Panc1 (cell line): ENCODE data around the gene AFG1L. TPM values are rescaled to one million over a fixed set of nuclear protein-coding genes. Genes with fewer than 3 reads are reported as not detected.

Experiments used
- ATAC-seq: fragments of 200-7000 bp; cut with Tn5 transposase; 2 replicates; pipeline ENCODE4 v1.9.1; 2020; ENCODE audit warnings: mild to moderate bottlenecking, moderate library complexity
- BruUV-seq: library from RNA; stranded (reverse); fragments of 400-500 nt; replicated peaks from 2 replicates; lab custom pipeline; 2021; lab: Mats Ljungman, UMichigan
- CTCF ChIA-PET: fragments of 300-600 bp; sonication (Branson Sonifier 250); formaldehyde crosslinking; loops from one replicate; lab custom pipeline; 2022; ENCODE audit warnings: antibody characterized with exemption; lab: Charles Lee
- POLR2A ChIA-PET: fragments of 300-600 bp; sonication (Branson Sonifier 250); formaldehyde crosslinking; loops from one replicate; lab custom pipeline; 2022; ENCODE audit warnings: antibody characterized with exemption; lab: Charles Lee
- DNase-seq: peaks from one replicate; pipeline ENCODE4 v3.0.0-alpha.2; 2010; ENCODE audit warnings: low read depth, low spot score
- H3K27ac ChIP-seq: 2 replicates; pipeline ENCODE4 v1.5.1; 2011; ENCODE audit warnings: mild to moderate bottlenecking, low read length, inconsistent platforms
- H3K27me3 ChIP-seq: fragments of 200-500 bp; sonication (Bioruptor generic); 2 replicates; pipeline ENCODE4 v1.6.0; 2014; ENCODE audit warnings: low read length, inconsistent platforms; ENCODE audit not compliant: control insufficient read depth, insufficient read depth
- H3K36me3 ChIP-seq: fragments of 200-500 bp; sonication (Bioruptor generic); 2 replicates; pipeline ENCODE4 v1.5.1; 2014; ENCODE audit warnings: inconsistent platforms, mild to moderate bottlenecking, low read length, moderate library complexity; ENCODE audit not compliant: control insufficient read depth, insufficient read depth
- H3K4me1 ChIP-seq: 2 replicates; pipeline ENCODE4 v1.5.1; 2011; ENCODE audit warnings: inconsistent platforms, mild to moderate bottlenecking, low read length, moderate library complexity; ENCODE audit not compliant: control insufficient read depth, insufficient read depth
- H3K4me3 ChIP-seq, 2 experiments: 2 replicates each; pipeline ENCODE4 v1.5.1; 2011 to 2012; ENCODE audit warnings: low read depth in 2 of 2, low read length in 2 of 2, mild to moderate bottlenecking in 2 of 2, inconsistent platforms in 1 of 2, moderate library complexity in 1 of 2
- H3K9me3 ChIP-seq: fragments of 200-500 bp; sonication (Bioruptor generic); 2 replicates; pipeline ENCODE4 v1.5.1; 2014; ENCODE audit warnings: low read depth, mild to moderate bottlenecking, inconsistent platforms, low read length, moderate library complexity; ENCODE audit not compliant: control insufficient read depth, insufficient read depth
- POLR2AphosphoS5 ChIP-seq: IDR thresholded peaks from 2 replicates; pipeline ENCODE4 v1.6.1; 2012; ENCODE audit warnings: mild to moderate bottlenecking, low read depth, low read length, moderate library complexity
- SIN3A ChIP-seq: IDR thresholded peaks from 2 replicates; pipeline ENCODE4 v1.6.1; 2012; ENCODE audit warnings: low read depth, mild to moderate bottlenecking, low read length, moderate library complexity, borderline replicate concordance; ENCODE audit not compliant: insufficient read depth
- TCF7L2 ChIP-seq: IDR thresholded peaks from 2 replicates; pipeline ENCODE4 v1.6.1; 2011; ENCODE audit warnings: mild to moderate bottlenecking, low read depth, low read length, inconsistent platforms
- in situ Hi-C: cut with HindIII; loops from 2 replicates; pipeline ENCODE4 v1.10.0; 2016; ENCODE audit warnings: low sequenced_read_pairs, low pct_unique_long_range_greater_than_20kb
- intact Hi-C: fragments of 100-400 bp; cut with micrococcal nuclease; formaldehyde crosslinking; loops from one replicate; pipeline ENCODE4 v1.10.0; 2022; ENCODE audit not compliant: unreplicated experiment
- total RNA-seq: library from RNA; stranded (reverse); gene quantifications from one replicate; pipeline ENCODE4 v1.2.1, GENCODE V29; 2021; ENCODE audit not compliant: unreplicated experiment
- TF ChIP-seq, protein P1 (sequence below): fragments of 450-650 bp; IDR thresholded peaks from 2 replicates; pipeline ENCODE4 v1.5.1; 2017; ENCODE audit warnings: mild to moderate bottlenecking
- TF ChIP-seq, protein P2 (sequence below), 2 experiments: IDR thresholded peaks; 2 replicates each; pipeline ENCODE4 v1.6.1; 2011 to 2012; ENCODE audit warnings: low read depth in 2 of 2, control low read depth in 1 of 2, low read length in 1 of 2, mild to moderate bottlenecking in 1 of 2, moderate library complexity in 1 of 2; ENCODE audit not compliant: insufficient read depth in 1 of 2

The AFG1L gene
- total RNA-seq, 1 experiment from 2014 or later, result 12.4 TPM

DNA sequence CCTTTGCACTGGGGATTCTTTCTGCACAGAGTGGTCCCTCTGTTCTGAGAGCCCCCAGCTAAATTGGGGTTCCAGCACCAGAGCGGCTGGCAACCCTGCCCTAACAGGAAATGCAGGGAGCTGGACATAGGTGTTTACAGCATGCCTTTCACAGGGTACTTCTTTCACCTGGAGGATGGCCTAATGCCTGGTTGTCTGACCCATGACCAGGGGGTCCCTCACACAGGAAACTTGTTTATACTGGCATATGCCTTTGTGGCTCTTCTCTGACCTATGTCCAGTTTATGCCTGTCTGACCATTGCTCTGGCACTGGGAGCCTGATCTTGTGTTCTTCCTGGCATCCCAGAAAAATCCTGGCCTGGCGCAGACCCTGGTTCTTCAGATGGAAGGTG, 66.1 kb downstream of the AFG1L start:
- BruUV-seq, result no TSS peak
- H3K27ac ChIP-seq, result no peak overlapping the region
- TF ChIP-seq TCF7L2 (no peak), POLR2AphosphoS5 (no peak), SIN3A (no peak)
- TF ChIP-seq, protein P1, sequence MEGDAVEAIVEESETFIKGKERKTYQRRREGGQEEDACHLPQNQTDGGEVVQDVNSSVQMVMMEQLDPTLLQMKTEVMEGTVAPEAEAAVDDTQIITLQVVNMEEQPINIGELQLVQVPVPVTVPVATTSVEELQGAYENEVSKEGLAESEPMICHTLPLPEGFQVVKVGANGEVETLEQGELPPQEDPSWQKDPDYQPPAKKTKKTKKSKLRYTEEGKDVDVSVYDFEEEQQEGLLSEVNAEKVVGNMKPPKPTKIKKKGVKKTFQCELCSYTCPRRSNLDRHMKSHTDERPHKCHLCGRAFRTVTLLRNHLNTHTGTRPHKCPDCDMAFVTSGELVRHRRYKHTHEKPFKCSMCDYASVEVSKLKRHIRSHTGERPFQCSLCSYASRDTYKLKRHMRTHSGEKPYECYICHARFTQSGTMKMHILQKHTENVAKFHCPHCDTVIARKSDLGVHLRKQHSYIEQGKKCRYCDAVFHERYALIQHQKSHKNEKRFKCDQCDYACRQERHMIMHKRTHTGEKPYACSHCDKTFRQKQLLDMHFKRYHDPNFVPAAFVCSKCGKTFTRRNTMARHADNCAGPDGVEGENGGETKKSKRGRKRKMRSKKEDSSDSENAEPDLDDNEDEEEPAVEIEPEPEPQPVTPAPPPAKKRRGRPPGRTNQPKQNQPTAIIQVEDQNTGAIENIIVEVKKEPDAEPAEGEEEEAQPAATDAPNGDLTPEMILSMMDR, result no peak
- TF ChIP-seq, protein P2, sequence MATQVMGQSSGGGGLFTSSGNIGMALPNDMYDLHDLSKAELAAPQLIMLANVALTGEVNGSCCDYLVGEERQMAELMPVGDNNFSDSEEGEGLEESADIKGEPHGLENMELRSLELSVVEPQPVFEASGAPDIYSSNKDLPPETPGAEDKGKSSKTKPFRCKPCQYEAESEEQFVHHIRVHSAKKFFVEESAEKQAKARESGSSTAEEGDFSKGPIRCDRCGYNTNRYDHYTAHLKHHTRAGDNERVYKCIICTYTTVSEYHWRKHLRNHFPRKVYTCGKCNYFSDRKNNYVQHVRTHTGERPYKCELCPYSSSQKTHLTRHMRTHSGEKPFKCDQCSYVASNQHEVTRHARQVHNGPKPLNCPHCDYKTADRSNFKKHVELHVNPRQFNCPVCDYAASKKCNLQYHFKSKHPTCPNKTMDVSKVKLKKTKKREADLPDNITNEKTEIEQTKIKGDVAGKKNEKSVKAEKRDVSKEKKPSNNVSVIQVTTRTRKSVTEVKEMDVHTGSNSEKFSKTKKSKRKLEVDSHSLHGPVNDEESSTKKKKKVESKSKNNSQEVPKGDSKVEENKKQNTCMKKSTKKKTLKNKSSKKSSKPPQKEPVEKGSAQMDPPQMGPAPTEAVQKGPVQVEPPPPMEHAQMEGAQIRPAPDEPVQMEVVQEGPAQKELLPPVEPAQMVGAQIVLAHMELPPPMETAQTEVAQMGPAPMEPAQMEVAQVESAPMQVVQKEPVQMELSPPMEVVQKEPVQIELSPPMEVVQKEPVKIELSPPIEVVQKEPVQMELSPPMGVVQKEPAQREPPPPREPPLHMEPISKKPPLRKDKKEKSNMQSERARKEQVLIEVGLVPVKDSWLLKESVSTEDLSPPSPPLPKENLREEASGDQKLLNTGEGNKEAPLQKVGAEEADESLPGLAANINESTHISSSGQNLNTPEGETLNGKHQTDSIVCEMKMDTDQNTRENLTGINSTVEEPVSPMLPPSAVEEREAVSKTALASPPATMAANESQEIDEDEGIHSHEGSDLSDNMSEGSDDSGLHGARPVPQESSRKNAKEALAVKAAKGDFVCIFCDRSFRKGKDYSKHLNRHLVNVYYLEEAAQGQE (IDR thresholded peaks at IDR 0.05; ENCODE audit: insufficient read depth in 1 of 2, low read depth in 2 of 2, low read length in 1 of 2), result no peak
- no peaks in the 10 kb centered on the region for H3K36me3 ChIP-seq
- H3K4me1 ChIP-seq, result no peaks in the 10 kb centered on the region
- POLR2A ChIA-PET, result interaction anchor here (0.6 kb wide), 1 partner anchor 114 kb away, joined by 3 read pairs; no protein-coding TSS in a partner anchor
- DNase-seq (no peak), ATAC-seq (no peak)
- CTCF ChIA-PET, result no interaction called here
- in situ Hi-C loops (no loop called here), intact Hi-C loops (no loop called here)
- no peaks in the 10 kb centered on the region for H3K27me3 ChIP-seq
- H3K9me3 ChIP-seq, result no peaks in the 10 kb centered on the region
- no peak overlapping the region for H3K4me3 ChIP-seq

DNA sequence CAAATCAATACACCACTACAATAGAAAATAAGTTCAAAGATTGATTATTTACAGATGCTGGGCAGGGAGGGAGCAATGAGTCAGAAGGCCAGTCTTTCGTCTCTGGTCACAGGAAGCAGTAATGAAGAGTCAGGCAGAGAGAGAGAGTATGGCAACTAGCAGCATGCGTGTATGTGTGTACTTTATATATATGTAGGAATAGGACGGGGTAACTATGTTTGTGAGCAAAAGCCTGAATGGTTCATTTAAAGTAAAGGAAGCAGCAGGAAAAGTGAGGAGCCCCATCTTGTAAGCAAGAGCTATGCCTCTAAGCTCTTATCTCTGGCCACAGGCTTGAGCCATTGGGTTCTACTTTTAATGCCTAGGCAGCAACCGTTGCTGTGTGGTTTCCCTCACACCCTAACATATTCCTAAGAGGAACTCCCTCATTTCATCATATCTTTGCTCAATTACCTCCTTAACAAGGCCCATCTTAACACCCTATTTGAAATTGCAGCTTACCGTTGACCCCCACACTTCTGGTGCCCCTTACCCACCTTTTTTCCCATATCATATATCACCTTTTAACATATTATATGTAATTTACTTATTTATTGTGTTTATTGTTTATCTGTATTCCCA, 66.6 kb downstream of the AFG1L start:
- H3K4me1 ChIP-seq, result no peaks in the 10 kb centered on the region
- ATAC-seq (no peak), DNase-seq (no peak)
- no peaks in the 10 kb centered on the region for H3K9me3 ChIP-seq
- intact Hi-C loops (no loop called here), in situ Hi-C loops (no loop called here)
- no peaks in the 10 kb centered on the region for H3K27me3 ChIP-seq
- no peaks in the 10 kb centered on the region for H3K36me3 ChIP-seq
- no peak overlapping the region for H3K4me3 ChIP-seq
- ChIA-PET CTCF (no interaction called here), POLR2A (interaction anchor here (0.6 kb wide), 1 partner anchor 115 kb away, joined by 3 read pairs; no protein-coding TSS in a partner anchor)
- TF ChIP-seq, protein P2 (IDR thresholded peaks at IDR 0.05; ENCODE audit: insufficient read depth in 1 of 2, low read depth in 2 of 2, low read length in 1 of 2), result no peak
- no TSS peak for BruUV-seq
- H3K27ac ChIP-seq, result no peak overlapping the region
